ENCODE measurements around the gene RALGDS. TPM values are rescaled to one million over a fixed set of nuclear protein-coding genes. Genes with fewer than 3 reads are reported as not detected.
A peak's percentile ranks its signal among the peaks of the same experiment; 100 is the strongest.
"Not testable (repeated sequence)": the region's sequence is repeated elsewhere in the genome, so short reads cannot be mapped to it uniquely, and the experiment has no call there.

RALGDS gene
- 24.8 and 30.0 TPM in 2 replicates for total RNA-seq (2021)
- percentile 50 among the genes with signal in this experiment for Bru-seq, nascent RNA
- percentile 61 among the genes with signal in this experiment for BruChase-seq, experiment 1, labeled RNA remaining after a 2-hour chase
- percentile 78 among the genes with signal in this experiment for BruChase-seq, experiment 2, labeled RNA remaining after a 6-hour chase
- long read RNA-seq, transcript RALGDS-205 (18 exons, 3,801 nt): major isoform, 10 of 32 reads
- long read RNA-seq, partial matches to known transcripts: 2 of 32 reads
- long read RNA-seq, other reads (novel, unspliced or antisense): 19 of 32 reads

GRCh38 chr9:133121198-133121914 is at the start of gene RALGDS:
Gene RALGDS, minus strand, starts transcription at chr9:133121240. Its CDS starts 86 bp downstream, at chr9:133121154.
- H3K9me3 ChIP-seq (ENCODE audit: insufficient read depth, low read depth): no peaks in the 10 kb centered on the region
- 0 out of 2 replicates have a peak within 1 kb of the TSS, but pooled peaks have one; percentile 49 for H2AFZ ChIP-seq
- H3K9me2 ChIP-seq (ENCODE audit: insufficient read depth): no peaks in the 10 kb centered on the region
- H3K36me3 ChIP-seq (ENCODE audit: low read depth): no peaks in the 10 kb centered on the region
- no peaks in the 10 kb centered on the region for H3K79me2 ChIP-seq (ENCODE audit: low read depth)
- H3K4me2 ChIP-seq: peak within 1 kb of the TSS; percentile 91
- H3F3A ChIP-seq (ENCODE audit: insufficient read depth, low read depth): peaks cover 12% of the 10 kb centered on the region; the same call in 1 of the 2 replicates
- peak within 1 kb of the TSS; percentile 64 for H3K27ac ChIP-seq
- TF ChIP-seq EZH2 (IDR thresholded peaks at IDR 0.05; ENCODE audit: low read depth) (no peak), CTCF (conservative IDR thresholded peaks at IDR 0.05) (no peak)
- H4K20me1 ChIP-seq (ENCODE audit: insufficient read depth): peaks cover 17% of the 10 kb centered on the region; the same call in 1 of the 2 replicates
- peaks cover 15% of the 10 kb centered on the region for H3K4me1 ChIP-seq (replicated peaks; ENCODE audit: insufficient read depth)
- intact Hi-C loops (cut with micrococcal nuclease; ENCODE audit: unreplicated experiment): loop anchor here (1.0 kb wide), 2 partner anchors 18 to 23 kb away; no protein-coding TSS in a partner anchor
- H3K27me3 ChIP-seq (ENCODE audit: insufficient read depth, low read depth): no peaks in the 10 kb centered on the region
- peak within 1 kb of the TSS; percentile 67 for H3K4me3 ChIP-seq
- POLR2A ChIA-PET (ENCODE audit: unreplicated experiment): no interaction called here
- no TSS peak for BruUV-seq (replicated peaks)
- peak; percentile 85 to 87 for DNase-seq
- CTCF ChIA-PET: no interaction called here

- Histone ChIP-seq H3K9me2 (ENCODE audit: insufficient read depth) (no peaks in the 10 kb centered on the region), H3K4me2 (no peak overlapping the region), H3K4me3 (no peak overlapping the region), H3K4me1 (replicated peaks; ENCODE audit: insufficient read depth) (no peaks in the 10 kb centered on the region), H3K9me3 (ENCODE audit: insufficient read depth, low read depth) (no peaks in the 10 kb centered on the region), H4K20me1 (ENCODE audit: insufficient read depth) (no peaks in the 10 kb centered on the region), H2AFZ (no peak overlapping the region), H3K79me2 (ENCODE audit: low read depth) (no peaks in the 10 kb centered on the region), H3K27ac (no peak overlapping the region), H3K36me3 (ENCODE audit: low read depth) (no peaks in the 10 kb centered on the region), H3K27me3 (ENCODE audit: insufficient read depth, low read depth) (peaks cover 39% of the 10 kb centered on the region), H3F3A (ENCODE audit: insufficient read depth, low read depth) (peaks cover 4% of the 10 kb centered on the region; the same call in 1 of the 2 replicates)
- TF ChIP-seq EZH2 (IDR thresholded peaks at IDR 0.05; ENCODE audit: low read depth) (no peak), CTCF (conservative IDR thresholded peaks at IDR 0.05) (no peak)
- DNase-seq: no peak
- no TSS peak for BruUV-seq (replicated peaks)
- ChIA-PET POLR2A (ENCODE audit: unreplicated experiment) (interaction anchor here (0.7 kb wide), 1 partner anchor 140 kb away, joined by 3 read pairs; the partner anchor contains the start of gene GTF3C5), CTCF (interaction anchor here (0.6 kb wide), 2 partner anchors 9 to 11 kb away, joined by 4 to 6 read pairs; no protein-coding TSS in a partner anchor)
- intact Hi-C loops (cut with micrococcal nuclease; ENCODE audit: unreplicated experiment): no loop called here
These were observed 49.7 kb upstream of the RALGDS start for GRCh38 chr9:133170716-133171115.

GRCh38 chr9:133169687-133170086 is 48.6 kb upstream of the RALGDS start:
- H3K9me3 ChIP-seq (ENCODE audit: insufficient read depth, low read depth); H3K27ac ChIP-seq; H3K9me2 ChIP-seq (ENCODE audit: insufficient read depth); POLR2A ChIA-PET (ENCODE audit: unreplicated experiment); H3K4me1 ChIP-seq (replicated peaks; ENCODE audit: insufficient read depth); H2AFZ ChIP-seq; intact Hi-C loops (cut with micrococcal nuclease; ENCODE audit: unreplicated experiment); H3F3A ChIP-seq (ENCODE audit: insufficient read depth, low read depth); H3K4me2 ChIP-seq; H4K20me1 ChIP-seq (ENCODE audit: insufficient read depth); H3K4me3 ChIP-seq; H3K36me3 ChIP-seq (ENCODE audit: low read depth); CTCF ChIA-PET; BruUV-seq (replicated peaks); H3K79me2 ChIP-seq (ENCODE audit: low read depth): not testable (repeated sequence)
- DNase-seq: peak in 1 of 2 experiments; percentile 24
- peaks cover 29% of the 10 kb centered on the region for H3K27me3 ChIP-seq (ENCODE audit: insufficient read depth, low read depth)

Measured in PC-9 (cell line).